Measurements from ENCODE around the gene COBLL1. TPM values are rescaled to one million over a fixed set of nuclear protein-coding genes. Genes with fewer than 3 reads are reported as not detected.
"Not testable (repeated sequence)": the region's sequence is repeated elsewhere in the genome, so short reads cannot be mapped to it uniquely, and the experiment has no call there.

COBLL1 gene
- total RNA-seq, 3 donors from 2014 or later (not counting 1 experiment from before 2014, with no cell fraction given), result 0.85 to 13.4 (median 2.2) TPM

DNA sequence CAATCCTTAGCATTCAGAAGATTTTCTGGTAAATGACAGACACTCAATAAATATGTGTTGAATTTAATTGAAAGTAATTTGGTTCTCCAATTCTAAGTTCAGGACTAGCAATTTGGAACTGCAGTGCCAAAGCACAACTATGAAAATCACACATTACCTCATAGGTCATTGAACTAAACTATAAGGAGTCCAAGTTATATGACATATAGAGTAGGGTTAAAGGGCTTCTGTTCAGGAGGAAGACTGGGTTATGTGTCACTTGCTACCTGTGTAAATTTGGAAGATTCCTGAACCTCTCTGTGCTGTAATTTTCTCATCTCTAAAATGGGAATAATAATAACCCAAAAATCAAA lies 27.8 kb upstream of the COBLL1 start:
- Histone ChIP-seq H3K27me3 (ENCODE audit: control insufficient read depth, insufficient read depth, low read length) (no peaks in the 10 kb centered on the region), H3K9me3 (ENCODE audit: control insufficient read depth, insufficient read depth, low read length) (no peaks in the 10 kb centered on the region), H3K4me1 (ENCODE audit: control insufficient read depth, insufficient read depth, low read length) (no peaks in the 10 kb centered on the region), H3K27ac (ENCODE audit: low read length) (no peak overlapping the region), H3K36me3 (ENCODE audit: control insufficient read depth, insufficient read depth, low read length) (no peaks in the 10 kb centered on the region), H3K4me3 (ENCODE audit: low read length) (no peak overlapping the region)
- Mint-ChIP-seq H3K4me3 (no peak overlapping the region), H3K27ac (no peak overlapping the region), H3K4me1 (no peaks in the 10 kb centered on the region), H3K27me3 (ENCODE audit: low read depth in 2 of 2) (peaks cover 3 to 9% of the 10 kb centered on the region in 2 donors), H3K36me3 (no peaks in the 10 kb centered on the region), H3K9me3 (no peaks in the 10 kb centered on the region)
- no peak for ATAC-seq
- DNase-seq, result no peak
- intact Hi-C loops (cut with micrococcal nuclease), result no loop called here
- TF ChIP-seq, protein P1, sequence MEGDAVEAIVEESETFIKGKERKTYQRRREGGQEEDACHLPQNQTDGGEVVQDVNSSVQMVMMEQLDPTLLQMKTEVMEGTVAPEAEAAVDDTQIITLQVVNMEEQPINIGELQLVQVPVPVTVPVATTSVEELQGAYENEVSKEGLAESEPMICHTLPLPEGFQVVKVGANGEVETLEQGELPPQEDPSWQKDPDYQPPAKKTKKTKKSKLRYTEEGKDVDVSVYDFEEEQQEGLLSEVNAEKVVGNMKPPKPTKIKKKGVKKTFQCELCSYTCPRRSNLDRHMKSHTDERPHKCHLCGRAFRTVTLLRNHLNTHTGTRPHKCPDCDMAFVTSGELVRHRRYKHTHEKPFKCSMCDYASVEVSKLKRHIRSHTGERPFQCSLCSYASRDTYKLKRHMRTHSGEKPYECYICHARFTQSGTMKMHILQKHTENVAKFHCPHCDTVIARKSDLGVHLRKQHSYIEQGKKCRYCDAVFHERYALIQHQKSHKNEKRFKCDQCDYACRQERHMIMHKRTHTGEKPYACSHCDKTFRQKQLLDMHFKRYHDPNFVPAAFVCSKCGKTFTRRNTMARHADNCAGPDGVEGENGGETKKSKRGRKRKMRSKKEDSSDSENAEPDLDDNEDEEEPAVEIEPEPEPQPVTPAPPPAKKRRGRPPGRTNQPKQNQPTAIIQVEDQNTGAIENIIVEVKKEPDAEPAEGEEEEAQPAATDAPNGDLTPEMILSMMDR (IDR thresholded peaks at IDR 0.05), result no peak

DNA sequence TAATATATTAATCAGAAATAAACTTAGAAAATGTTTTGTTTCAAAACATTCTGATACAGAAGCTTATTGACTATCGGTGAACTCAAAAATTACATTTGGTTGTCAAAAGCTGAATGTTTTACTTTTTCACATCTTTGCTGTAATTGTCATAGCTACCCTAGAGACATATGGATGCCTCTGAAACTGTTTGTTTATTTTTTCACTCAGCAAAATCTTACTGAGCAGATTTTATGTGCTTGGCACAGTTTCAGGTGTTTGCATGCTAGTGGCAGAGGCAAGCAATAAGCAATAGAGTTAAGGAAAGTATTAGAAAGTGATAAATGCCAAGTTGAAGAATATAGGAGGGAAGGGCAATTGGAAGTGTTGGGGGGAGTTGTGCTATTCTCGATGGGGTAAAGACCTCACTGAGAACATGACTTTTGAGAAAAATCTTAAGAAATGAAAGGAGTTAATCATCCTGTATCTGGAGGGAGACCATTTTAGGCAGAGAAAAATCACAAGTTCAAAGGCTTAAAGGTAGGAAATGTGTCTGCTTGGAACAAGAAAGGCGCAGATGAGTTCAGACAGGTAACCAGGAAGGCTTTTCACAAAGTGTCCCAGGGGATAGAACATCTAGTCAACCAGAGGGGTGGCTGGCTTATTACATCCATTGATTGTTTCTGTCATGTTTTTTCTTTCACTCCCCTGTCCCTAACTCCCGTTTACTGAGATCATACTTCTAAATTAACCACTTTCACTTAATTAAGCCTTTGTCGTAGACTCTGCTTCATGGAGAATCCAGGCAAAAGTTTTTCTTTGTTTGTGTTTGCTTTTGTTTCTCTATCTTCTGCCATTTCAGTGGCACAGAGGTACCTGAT lies 27.2 kb upstream of the COBLL1 start:
- no peaks in the 10 kb centered on the region for H3K36me3 ChIP-seq (ENCODE audit: control insufficient read depth, insufficient read depth, low read length)
- TF ChIP-seq, protein P1 (IDR thresholded peaks at IDR 0.05), result no peak
- Mint-ChIP-seq H3K27ac (no peak overlapping the region), H3K27me3 (ENCODE audit: low read depth in 2 of 2) (peaks cover under 1 to 9% of the 10 kb centered on the region in 2 donors), H3K9me3 (no peaks in the 10 kb centered on the region), H3K4me3 (no peak overlapping the region), H3K4me1 (no peaks in the 10 kb centered on the region), H3K36me3 (no peaks in the 10 kb centered on the region)
- ATAC-seq (no peak), DNase-seq (no peak)
- intact Hi-C loops (cut with micrococcal nuclease), result no loop called here
- no peaks in the 10 kb centered on the region for H3K9me3 ChIP-seq (ENCODE audit: control insufficient read depth, insufficient read depth, low read length)
- H3K4me1 ChIP-seq (ENCODE audit: control insufficient read depth, insufficient read depth, low read length), result no peaks in the 10 kb centered on the region
- no peaks in the 10 kb centered on the region for H3K27me3 ChIP-seq (ENCODE audit: control insufficient read depth, insufficient read depth, low read length)
- no peak overlapping the region for H3K27ac ChIP-seq (ENCODE audit: low read length)
- WGBS (ENCODE audit: insufficient coverage), result 87% methylated on average over 5 of the region's 5 CpGs
- no peak overlapping the region for H3K4me3 ChIP-seq (ENCODE audit: low read length)

DNA sequence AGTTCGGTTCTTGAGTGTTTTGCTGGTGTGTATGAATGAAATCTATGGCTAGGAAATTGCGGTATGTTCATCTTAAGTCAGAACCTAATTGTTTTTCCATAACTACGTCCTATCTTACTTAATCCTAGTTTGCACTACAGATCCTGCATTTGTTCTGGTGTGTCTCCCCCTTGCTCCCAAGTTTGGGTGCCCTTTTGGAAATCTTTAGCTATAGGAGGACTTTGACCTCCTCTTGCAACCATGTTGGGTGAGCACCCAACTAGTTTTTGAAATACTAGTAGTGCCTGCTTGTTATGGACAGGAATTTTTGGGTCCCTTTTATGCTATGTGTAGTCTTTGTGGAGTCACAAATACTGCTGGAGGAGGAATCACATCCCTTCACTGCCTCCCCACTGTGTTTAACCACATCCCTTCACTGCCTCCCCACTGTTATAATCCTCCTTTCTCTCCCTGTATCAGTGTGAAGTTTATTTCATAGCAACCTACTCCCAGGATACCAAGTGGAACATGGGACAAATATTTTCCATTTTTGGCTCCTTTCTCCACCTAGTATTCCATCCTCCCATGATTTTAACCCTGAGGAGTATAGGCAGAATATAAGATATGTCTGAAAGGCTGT lies 26.3 kb upstream of the COBLL1 start:
- ATAC-seq, result no peak
- H3K4me1 Mint-ChIP-seq, result no peaks in the 10 kb centered on the region
- peaks cover 0 to 9% of the 10 kb centered on the region in 2 donors for H3K27me3 Mint-ChIP-seq (ENCODE audit: low read depth in 2 of 2)
- no peak overlapping the region for H3K27ac ChIP-seq (ENCODE audit: low read length)
- no peaks in the 10 kb centered on the region for H3K36me3 ChIP-seq (ENCODE audit: control insufficient read depth, insufficient read depth, low read length)
- H3K4me3 ChIP-seq (ENCODE audit: low read length), result no peak overlapping the region
- no peak overlapping the region for H3K27ac Mint-ChIP-seq
- no peaks in the 10 kb centered on the region for H3K9me3 ChIP-seq (ENCODE audit: control insufficient read depth, insufficient read depth, low read length)
- no peaks in the 10 kb centered on the region for H3K36me3 Mint-ChIP-seq
- WGBS (ENCODE audit: insufficient coverage), result 75% methylated on average over 2 of the region's 3 CpGs
- TF ChIP-seq, protein P1 (IDR thresholded peaks at IDR 0.05), result no peak
- H3K4me3 Mint-ChIP-seq, result no peak overlapping the region
- no peaks in the 10 kb centered on the region for H3K4me1 ChIP-seq (ENCODE audit: control insufficient read depth, insufficient read depth, low read length)
- H3K27me3 ChIP-seq (ENCODE audit: control insufficient read depth, insufficient read depth, low read length), result no peaks in the 10 kb centered on the region
- no peak for DNase-seq
- intact Hi-C loops (cut with micrococcal nuclease), result no loop called here
- no peaks in the 10 kb centered on the region for H3K9me3 Mint-ChIP-seq

DNA sequence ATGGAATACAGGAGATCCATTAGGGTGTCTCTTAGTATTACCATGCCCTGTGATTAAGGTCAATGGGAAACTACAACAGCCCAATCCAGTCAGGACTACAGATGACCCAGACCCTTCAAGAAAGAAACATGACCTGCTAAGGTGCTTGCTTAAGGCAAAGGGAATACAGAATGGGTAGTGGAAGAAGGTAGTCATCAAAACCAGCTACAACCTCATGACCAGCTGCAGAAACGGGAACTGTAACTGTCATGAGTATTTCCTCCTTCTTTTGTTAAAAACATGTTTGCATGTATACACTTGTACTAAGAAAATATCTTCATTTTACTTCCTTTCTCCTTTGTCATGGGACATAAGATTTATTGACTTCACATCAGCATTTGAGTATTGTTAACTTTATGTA lies 24.8 kb upstream of the COBLL1 start:
- H3K4me3 Mint-ChIP-seq; H3K27ac ChIP-seq (ENCODE audit: low read length); H3K9me3 ChIP-seq (ENCODE audit: control insufficient read depth, insufficient read depth, low read length); DNase-seq; H3K9me3 Mint-ChIP-seq; ATAC-seq; H3K27me3 Mint-ChIP-seq (ENCODE audit: low read depth in 2 of 2); intact Hi-C loops (cut with micrococcal nuclease); H3K27ac Mint-ChIP-seq; H3K27me3 ChIP-seq (ENCODE audit: control insufficient read depth, insufficient read depth, low read length); H3K4me1 Mint-ChIP-seq; H3K36me3 ChIP-seq (ENCODE audit: control insufficient read depth, insufficient read depth, low read length); H3K4me3 ChIP-seq (ENCODE audit: low read length); H3K36me3 Mint-ChIP-seq; H3K4me1 ChIP-seq (ENCODE audit: control insufficient read depth, insufficient read depth, low read length): not testable (repeated sequence)
- WGBS (ENCODE audit: insufficient coverage), result no CpG with 5 or more reads among the region's 1 CpG
